GM19043 (cell line): Measurements from ENCODE around the gene TKTL1.
"Not testable (repeated sequence)": the region's sequence is repeated elsewhere in the genome, so short reads cannot be mapped to it uniquely, and the experiment has no call there.

Experiments
- ATAC-seq: cut with Tn5 transposase; IDR thresholded peaks from one replicate; pipeline ENCODE4 v1.9.1; 2021; ENCODE audit warnings: low read depth; ENCODE audit not compliant: unreplicated experiment

The TKTL1 gene

DNA sequence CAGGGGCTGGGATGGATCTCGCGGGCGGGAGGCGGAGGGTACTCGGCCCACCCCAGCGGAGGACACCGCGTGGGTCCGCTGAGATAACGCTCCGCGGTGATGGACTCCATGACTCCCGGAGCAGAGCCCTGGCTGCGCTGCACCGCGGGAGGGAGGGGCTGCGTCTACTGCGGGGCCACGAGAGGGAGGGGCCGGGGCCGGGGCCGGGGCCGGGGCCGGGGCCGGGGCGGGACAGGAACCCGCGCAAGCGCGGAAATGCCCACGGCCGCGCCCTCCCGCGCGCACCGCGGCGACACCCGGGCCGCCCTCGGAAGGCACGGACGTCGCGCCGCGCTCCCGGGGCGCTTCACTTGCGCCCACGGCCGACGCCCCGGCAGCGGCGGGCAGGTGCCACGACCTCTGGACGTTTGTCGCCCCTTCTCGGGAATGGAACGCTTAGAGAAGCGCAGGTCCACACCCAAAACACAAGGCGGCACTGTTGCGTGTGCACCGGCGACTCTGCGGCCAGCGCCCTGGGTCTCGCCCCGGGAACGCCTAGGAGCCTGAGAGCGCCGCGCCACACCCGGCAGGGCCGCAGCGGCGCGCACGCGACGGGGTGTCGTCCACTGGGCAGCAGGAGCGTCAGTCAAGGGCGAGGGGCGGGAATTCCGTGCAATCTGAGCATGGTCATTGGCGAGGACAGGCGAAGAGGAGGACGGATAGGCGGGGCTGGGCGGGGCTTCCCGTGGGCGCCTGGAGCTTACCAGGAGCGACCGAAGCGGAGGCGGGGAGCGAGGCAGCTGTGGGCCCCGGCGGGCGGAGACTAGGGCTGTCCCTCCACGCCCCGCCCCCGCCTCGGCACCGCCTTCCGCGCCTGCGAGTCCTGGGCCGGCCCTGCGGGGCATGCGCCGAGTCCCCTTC is 46.1 kb downstream of the TKTL1 start:
- ATAC-seq = peak; percentile 74

DNA sequence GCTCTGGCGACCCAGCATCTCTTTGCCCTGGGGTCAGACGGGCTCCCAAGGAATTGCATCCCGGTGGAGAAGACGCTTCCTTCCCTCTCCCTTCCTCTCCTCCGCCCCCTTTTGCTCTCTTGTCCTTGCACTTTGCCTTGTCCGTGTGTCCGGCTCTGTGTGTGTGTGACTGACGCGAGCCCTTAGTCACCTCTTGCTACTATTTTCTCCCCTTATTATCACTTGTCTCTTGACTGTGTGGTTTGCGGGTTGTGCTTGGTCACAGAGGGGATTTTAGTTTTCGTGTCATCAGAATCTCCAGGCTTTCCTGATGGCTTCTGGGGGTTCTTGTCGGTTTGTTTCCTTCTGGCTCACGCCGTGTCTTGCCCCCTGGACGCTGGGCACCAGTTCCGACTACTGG is 47.5 kb downstream of the TKTL1 start:
- ATAC-seq = not testable (repeated sequence)

DNA sequence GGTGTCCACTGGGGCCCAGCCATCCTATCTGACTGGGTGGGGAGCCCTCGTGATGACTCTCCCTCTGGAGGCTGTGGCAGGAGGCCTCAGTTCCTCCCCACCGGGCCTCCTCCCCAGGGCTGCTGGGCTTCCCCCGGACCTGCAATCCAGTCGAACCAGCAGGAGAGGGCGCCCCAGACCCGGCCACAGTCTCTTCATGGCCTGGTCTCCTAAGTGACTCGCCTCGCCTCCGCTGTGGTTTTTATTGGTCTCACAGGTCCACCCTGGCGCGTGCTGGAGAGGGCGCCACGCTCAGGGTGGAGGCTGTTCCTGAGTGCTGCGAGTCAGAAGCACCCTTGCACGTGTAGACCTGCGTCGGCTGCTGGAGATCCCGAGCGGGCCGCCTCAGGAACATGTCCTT is 48.0 kb downstream of the TKTL1 start:
- not testable (repeated sequence) for ATAC-seq

DNA sequence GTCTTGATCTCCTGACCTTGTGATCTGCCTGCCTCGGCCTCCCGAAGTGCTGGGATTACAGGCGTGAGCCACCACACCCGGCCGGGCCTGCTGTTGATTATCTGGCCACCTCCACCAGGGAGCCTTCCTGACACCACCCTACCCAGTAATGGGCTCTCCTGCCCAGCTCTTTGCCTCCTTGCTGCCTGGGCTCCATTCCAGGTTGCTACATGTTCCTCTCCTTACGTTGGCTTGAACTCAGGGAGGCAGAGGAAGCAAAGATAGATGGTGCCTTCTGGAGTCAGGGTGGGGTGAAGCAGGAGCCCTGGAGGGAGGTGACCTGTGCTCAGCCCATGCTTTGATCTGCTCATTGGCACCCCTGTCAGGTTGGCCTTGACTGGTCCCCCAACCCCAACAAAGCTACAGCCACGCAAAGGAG is 52.5 kb downstream of the TKTL1 start:
- ATAC-seq = no peak

DNA sequence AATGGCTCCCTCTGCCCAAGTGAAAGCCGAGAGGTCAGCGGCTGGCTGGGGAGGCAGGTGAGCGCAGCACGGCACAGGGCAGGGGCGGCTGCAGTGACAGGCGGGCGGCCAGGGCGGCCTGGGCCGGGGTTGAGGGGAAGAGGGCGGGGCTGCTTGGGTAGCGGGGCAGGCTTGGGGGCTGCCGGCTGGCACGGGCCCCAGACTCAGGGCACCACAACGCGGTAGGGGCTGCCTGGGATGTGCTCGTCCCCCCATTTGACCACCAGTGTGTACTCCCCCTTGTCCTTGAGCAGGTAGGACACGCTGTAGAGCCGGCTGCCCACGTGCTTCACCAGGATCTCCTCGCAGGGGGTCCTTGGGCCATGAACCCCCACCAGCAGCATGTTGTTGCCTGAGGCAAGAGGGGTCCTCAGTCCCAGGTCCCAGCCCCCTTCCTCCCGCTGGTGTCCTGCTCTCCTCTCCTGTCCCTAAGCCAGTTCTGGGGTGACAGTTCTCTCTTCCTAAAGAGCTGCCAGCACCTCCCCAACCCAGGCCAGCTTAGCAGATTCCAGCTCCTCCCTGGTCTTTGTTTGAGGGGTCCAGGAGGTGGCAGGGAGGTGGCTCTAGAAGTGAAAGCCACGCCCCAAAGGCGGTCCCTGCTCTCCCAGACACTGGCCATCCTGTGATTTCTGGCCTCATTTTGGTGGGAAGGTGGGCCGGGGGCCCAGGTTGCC is 53.2 kb downstream of the TKTL1 start:
- ATAC-seq = no peak

DNA sequence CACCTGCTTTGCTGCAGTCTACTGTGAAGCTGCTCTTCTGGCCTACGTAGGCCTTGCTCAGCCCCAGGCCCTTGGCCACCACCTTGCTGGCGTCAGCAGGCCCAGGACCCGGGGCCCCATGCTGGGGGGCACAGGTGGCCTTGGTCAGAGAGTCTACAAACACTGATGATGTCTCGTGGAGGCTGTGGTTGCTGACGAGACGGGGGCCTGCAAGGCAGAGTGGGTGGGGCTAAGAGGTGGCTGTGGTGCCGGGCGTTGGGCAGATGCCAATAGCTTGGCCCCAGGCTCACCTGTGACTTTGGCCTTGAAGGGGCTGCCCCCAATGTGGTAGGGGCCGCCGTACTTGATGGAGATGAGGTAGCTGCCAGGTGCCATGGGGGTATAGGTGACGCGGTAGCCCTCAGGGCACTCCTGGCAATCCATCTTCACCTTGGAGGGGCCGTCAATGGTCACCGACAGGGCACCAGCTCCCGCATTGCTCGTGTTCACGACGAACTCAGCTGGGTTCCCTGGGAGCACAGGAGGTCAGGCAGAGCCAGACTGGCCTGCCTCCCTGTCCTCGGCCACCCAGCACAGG is 53.9 kb downstream of the TKTL1 start:
- no peak for ATAC-seq

DNA sequence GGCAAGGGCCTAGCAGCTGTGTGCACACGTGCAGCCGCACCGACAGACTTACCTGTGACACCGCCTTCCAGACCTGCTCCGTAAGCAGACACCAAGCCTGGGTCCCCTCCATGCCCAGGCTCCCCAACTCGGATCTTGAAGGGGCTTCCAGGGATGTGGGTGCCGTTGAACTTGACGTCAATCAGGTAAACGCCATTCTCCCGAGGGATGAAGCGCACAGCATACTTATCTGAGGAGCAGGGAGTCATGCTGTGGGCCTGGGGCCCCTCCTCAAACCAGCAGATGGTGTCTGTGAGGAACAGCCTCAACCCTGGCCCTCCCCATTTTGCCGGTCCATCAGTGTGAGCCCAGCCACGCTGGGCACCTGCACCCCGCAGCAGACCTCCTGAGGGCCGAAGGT is 54.4 kb downstream of the TKTL1 start:
- no peak for ATAC-seq

DNA sequence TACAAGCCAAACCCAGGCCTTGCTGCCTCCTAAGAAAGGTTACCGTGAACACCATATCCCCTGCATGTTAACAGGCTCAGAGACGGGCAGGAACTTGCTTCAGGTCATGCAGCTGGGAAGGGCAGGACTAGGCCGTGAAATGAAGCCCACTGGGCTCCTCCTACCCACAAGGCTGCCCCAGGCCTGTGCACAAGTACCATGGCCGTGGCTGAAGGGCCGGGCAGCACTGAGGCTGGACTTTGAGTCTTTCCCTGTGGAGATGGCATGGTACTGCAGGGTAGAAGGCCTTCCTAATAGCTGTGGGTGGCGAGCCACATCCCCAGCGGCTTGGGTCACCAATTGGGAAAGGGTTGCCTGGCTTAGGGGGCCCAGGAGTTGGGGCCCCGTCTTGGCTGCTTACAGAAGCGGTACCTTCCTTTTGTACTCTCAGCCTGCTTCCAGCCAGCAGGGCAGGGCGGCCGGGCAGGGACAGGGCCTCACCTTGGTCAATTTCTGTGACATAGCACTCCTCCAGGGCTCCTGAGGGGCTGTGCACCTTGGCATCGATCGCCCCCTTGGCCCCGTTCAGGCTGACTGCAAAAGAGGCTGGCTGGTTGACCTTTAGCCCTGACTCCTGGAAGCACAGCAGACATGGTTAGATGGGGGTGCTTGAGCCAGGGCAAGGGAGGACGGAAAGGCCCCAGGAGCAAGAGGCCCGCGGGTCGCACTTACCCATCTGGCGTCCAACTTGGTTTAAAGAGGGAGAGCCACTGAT is 55.0 kb downstream of the TKTL1 start:
- ATAC-seq = no peak

DNA sequence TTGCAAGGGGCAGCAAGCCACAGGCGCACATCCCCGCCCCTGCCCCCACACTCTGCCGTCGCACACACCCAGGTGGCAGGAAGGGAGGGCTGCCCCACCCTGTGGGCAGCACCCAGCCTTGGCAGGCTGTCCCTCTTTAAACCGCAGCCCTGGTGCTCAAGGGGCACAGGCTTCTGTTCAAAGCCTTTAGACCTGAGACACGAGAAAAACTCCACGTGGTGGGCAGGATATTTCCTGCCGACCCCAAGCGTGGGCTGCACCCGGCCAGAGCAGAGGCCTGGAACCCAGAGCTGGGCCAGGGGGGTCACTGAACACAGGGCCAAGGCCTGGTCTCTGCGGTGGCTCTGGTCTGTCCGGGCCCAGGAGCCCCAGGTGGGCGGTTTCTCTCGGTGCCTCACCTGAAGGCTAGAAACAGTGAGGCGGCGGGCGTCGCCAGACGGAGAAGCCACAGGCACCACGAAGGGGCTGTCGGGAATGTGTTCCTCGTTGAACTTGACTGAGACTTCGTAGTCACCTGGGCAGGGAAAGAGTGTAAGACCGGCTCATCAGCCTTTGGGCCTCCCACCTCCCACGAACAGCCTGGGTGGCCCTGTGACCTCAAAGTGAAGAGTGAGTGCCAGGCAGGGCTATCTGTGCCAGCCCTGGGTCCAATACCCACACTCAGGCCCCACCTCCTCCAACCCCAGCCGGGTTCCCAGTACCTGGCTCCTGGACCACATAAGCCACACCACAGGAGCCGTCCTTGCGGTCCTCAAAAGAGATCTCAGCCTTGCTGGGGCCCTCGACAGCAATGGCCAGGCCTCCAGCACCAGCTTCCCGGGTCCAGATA is 55.8 kb downstream of the TKTL1 start:
- ATAC-seq = no peak

DNA sequence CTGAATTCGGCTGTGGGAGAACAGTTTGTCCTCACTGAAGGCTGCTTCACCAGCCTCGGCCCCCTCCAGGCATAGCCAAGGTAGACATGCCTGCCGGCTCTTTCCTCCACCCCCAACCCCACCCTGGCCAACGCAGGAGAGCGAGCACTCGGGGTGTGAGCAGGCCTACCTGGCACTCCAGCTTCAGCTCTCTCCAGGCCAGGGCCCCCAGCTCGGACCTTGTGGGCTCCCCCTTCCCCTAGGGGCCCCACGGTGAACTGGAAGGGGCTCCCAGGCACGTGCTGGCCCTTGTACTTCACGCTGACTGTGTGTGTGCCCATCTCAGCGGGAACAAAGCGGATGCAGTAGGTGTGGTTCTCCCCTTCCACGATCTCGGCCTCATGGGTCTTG is 56.4 kb downstream of the TKTL1 start:
- ATAC-seq = no peak

DNA sequence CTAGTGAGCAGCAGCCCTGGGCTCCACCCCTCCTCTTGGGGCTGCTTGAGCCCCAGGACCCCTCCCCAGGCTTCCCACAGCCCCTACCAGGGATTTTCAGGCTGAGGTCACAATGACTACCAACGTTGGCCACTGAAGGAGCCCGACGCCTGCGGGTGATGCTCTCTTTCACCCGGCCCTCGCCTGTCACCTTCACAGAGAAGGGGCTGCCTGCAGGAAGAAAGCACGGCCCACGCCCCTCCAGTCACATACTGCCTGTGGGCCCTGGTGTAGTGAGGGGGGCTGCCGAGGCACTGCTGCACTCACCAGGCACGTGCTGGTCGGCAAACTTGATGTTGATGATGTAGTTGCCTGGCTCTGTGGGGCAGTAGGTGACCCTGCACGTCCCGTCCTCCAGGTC is 56.9 kb downstream of the TKTL1 start:
- ATAC-seq = no peak

DNA sequence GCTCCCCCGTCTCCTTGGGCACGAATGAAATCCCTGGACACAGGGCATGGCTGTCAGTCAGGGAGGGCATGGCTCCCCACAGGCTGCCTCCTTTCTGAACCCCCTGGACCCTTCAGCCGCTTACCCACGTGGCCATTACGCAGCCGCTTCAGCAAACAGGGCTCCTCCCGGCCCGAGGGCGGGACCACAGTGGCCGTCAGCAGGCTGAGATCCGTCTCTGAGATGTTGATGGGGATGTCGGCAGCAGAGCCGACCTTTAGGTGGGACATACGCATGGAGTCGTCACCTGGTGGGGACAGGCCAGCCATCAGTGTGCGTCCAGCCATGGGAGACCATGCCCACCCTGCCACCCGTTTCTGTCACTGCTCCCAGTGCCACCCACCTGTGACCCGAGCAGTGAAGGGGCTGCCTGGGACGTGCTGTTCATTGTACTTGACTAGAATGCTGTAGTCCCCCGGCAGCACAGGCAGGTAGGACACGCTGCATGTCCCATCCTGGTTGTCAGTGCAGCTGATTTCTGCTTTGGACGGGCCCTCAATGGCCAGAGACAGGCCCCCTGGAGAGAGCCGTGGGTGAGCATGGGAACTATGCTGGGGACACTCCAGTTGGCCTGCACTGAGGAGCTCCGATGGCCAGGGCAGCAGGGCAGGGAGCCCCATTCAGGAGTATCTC is 57.7 kb downstream of the TKTL1 start:
- ATAC-seq = no peak

DNA sequence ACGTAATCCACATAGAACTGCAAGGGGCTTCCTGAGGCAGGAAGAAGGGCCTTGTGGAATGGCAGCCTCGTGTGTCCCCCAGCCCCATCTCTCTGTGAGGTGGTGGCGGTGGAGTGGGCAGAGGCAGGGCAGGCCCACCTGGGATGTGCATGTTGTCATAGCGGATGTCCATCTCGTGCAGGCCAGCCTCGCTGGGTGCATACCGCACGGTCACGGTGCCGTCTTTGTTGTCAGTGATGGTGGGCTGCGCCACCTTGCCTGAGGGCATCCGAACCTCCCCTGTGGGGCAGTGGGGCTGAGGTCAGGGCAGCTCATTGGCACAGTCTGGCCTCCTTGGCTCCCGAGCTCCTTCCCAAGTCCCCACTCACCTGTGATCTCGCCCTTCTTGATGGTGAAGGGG is 58.4 kb downstream of the TKTL1 start:
- no peak for ATAC-seq

DNA sequence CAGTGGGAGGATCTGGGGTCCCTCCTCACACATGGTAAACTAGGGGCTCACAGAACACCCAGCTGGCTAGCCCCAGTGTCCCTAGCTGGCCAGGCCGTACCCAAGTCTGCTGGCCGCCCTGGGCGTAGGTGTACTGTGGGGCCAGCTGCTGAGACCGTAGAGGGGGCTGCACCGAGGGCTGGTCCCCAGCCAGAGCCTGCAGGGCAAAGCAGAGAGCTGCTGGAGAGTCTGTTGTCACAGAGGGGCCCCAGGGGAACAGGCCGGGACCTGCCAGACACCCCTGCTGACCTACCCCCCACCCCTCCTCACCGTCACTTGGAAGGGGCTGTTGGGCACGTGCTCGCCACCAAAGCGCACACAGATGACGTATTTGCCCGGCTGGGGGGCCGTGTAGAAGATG is 58.9 kb downstream of the TKTL1 start:
- no peak for ATAC-seq

DNA sequence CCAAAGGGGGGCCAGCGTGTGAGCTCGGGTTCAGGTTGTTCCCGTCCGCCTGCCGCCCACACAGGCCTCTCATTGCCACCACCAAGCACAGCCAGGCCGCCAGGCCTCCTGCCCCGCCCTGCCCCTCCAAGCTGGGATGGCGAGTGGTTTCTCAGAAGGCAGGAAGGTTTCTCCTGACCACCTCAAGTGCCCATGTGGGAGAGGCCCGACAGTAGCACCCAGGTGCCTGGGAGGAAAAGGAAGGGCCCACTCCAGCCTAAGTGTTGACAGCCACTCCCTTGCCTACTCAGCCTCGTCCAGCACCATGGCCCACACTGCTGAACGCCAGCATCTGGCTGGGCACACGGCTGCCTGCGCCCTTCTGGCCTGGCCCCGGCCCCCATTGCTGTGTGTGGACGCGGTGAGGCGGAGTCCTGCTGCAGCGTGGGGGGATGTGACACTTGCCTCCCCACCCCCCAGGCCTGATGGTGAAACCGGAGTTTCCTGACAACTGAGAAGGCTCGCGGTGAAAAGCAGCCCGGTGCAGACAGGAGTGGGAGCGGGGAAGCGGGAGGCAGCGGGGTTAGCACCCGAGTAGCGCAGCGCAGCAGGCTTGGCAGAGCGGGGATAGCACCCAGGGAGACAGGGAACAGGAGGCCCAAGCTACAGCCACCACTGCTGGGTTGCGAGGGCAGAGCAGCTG is 59.6 kb downstream of the TKTL1 start:
- no peak for ATAC-seq

DNA sequence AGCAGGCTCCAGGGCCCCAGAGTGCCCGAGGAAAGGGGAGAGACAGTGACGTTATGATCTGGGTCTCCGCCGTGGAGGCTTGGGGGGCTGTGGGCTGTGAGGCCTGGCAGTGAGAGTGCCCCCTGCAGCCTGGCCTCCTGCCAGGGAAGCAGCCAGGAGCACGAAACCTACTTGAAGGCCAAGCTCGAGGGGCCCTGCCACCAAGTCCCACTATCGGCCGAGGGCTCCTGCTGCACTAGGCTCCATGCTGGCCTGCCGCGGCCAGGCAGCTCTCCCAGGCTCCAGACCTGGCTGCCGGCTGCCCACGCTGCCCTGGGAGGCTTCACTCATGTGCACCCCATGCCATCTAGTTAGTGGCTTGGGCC is 60.2 kb downstream of the TKTL1 start:
- no peak for ATAC-seq

DNA sequence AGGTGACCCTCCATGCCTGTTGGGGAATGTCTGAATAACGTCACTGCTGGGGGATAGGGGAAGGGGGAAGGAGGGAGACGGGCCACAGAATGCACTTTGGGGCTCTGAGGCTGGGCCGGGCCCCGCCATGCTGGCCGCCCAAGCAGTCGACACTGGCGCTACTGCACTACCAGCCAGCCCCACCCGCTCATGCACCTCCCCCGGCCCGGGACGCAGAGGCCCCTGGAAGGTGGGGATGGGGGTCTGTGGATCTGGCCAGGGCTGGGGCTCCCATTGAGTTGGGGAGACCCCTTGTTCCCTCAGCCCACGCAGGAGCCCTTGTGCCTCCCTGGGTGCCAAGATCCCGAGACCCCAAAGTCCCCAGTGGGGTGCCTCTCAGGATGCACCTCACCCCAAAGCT is 61.0 kb downstream of the TKTL1 start:
- no peak for ATAC-seq

DNA sequence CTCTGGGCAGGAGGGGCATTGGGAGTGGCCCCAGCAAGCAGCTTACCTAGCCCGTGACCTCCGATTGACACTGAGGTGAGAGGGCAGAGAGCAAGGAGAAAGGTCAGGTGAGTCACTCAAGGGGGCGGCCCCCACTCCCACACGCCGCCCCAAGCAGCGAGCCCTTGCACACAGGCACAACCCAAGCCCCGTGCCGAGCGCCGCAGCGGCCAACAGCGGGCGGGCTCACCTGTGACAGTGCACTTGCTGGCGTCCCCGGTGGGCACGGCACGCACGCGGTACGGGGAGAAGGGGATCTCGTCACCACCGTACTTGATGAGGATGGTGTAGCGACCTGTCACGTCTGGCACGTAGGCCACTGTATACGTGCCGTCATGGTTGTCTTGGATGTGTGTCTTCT is 61.6 kb downstream of the TKTL1 start:
- no peak for ATAC-seq

DNA sequence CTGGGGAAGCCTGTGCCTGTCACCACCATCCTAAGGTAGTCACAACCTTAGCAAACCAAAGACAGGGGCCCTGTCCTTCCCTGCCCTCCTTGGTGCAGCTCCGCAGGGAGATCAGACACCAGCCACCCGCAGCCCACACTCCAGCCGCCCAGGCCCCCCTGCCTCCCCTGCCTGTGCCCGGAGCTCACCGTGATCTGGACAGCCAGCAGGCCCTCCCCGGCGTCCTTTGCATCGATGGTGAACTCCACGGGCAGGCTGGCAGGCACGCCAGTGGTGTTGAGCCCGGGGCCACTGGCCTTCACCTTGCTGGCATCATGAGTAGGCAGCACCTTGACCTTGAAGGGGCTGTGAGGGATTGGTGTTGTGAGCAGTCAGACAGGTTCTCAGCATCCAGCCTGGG is 62.4 kb downstream of the TKTL1 start:
- no peak for ATAC-seq
